CD14-positive monocyte (primary cell): ENCODE results near the gene TCEAL2. TPM values are rescaled to one million over a fixed set of nuclear protein-coding genes. Genes with fewer than 3 reads are reported as not detected.

Source experiments
- DNase-seq, 3 donors: peaks; one replicate each; pipeline ENCODE4 v3.0.0-alpha.2; 2011 to 2022
- H2AFZ ChIP-seq: 2 replicates; pipeline ENCODE4 v1.6.0; 2012; ENCODE audit warnings: mild to moderate bottlenecking, low read depth, low read length, inconsistent platforms; ENCODE audit not compliant: insufficient read depth, poor library complexity, severe bottlenecking
- H3K27ac ChIP-seq, 2 donors: 1 replicate in 1 of 2; 2 replicates in 1 of 2; pipeline ENCODE4 v1.5.1; 2012 to 2013; ENCODE audit warnings: low read length in 2 of 2, control low read depth in 1 of 2, inconsistent platforms in 1 of 2, low read depth in 1 of 2, mild to moderate bottlenecking in 1 of 2
- H3K27me3 ChIP-seq, 2 donors: one replicate each; pipeline versions ENCODE4 v1.6.0 to v1.6.1; 2011 to 2013; ENCODE audit warnings: low read length in 2 of 2; ENCODE audit not compliant: control insufficient read depth in 2 of 2, insufficient read depth in 2 of 2
- H3K36me3 ChIP-seq, 2 donors: replicated peaks in 1 of 2; 1 replicate in 1 of 2; 2 replicates in 1 of 2; pipeline versions ENCODE4 v1.5.1 to v1.6.1; 2012 to 2013; ENCODE audit warnings: low read length in 2 of 2, control low read depth in 1 of 2, inconsistent platforms in 1 of 2, mild to moderate bottlenecking in 1 of 2; ENCODE audit not compliant: insufficient read depth in 2 of 2, control insufficient read depth in 1 of 2
- H3K4me1 ChIP-seq, 2 donors: 1 replicate in 1 of 2; 2 replicates in 1 of 2; pipeline versions ENCODE4 v1.5.1 to v1.6.1; 2012 to 2013; ENCODE audit warnings: low read length in 2 of 2, control low read depth in 1 of 2, inconsistent platforms in 1 of 2, mild to moderate bottlenecking in 1 of 2, moderate library complexity in 1 of 2; ENCODE audit not compliant: insufficient read depth in 2 of 2, control insufficient read depth in 1 of 2
- H3K4me2 ChIP-seq: replicated peaks from 2 replicates; pipeline ENCODE3; 2012; ENCODE audit warnings: low read length, moderate library complexity, mild to moderate bottlenecking; ENCODE audit not compliant: poor library complexity, severe bottlenecking; ENCODE audit errors: extremely low read depth
- H3K4me3 ChIP-seq, 3 experiments: fragments of 200-600 bp in 1 of 3; sonication (generic) in 1 of 3; replicated peaks in 1 of 3; 1 replicate in 2 of 3; 2 replicates in 1 of 3; pipeline ENCODE4 v1.5.1; 2011 to 2013; ENCODE audit warnings: low read length in 3 of 3, mild to moderate bottlenecking in 3 of 3, control low read depth in 2 of 3, low read depth in 2 of 3, inconsistent platforms in 1 of 3, moderate library complexity in 1 of 3
- H3K79me2 ChIP-seq: 2 replicates; pipeline ENCODE4 v1.6.0; 2012; ENCODE audit warnings: mild to moderate bottlenecking, control low read depth, inconsistent platforms, low read length, moderate library complexity; ENCODE audit not compliant: insufficient read depth
- H3K9ac ChIP-seq: 2 replicates; pipeline ENCODE4 v1.6.0; 2017; ENCODE audit warnings: low read length, mild to moderate bottlenecking; ENCODE audit not compliant: insufficient read depth, poor library complexity, severe bottlenecking
- H3K9me3 ChIP-seq, 2 donors: replicated peaks in 1 of 2; 1 replicate in 1 of 2; 2 replicates in 1 of 2; pipeline versions ENCODE4 v1.5.1 to v1.6.1; 2012 to 2013; ENCODE audit warnings: low read length in 2 of 2, control low read depth in 1 of 2; ENCODE audit not compliant: control insufficient read depth in 1 of 2, insufficient read depth in 1 of 2
- H4K20me1 ChIP-seq: 2 replicates; pipeline ENCODE4 v1.6.0; 2012; ENCODE audit warnings: mild to moderate bottlenecking, low read length, control low read depth, moderate library complexity; ENCODE audit not compliant: insufficient read depth
- H3K27ac Mint-ChIP-seq, 7 donors: one replicate each; pipeline ENCODE4 v1.8.0; 2020; ENCODE audit warnings: mild to moderate bottlenecking in 7 of 7, mixed read lengths in 7 of 7, moderate library complexity in 6 of 7, inconsistent platforms in 2 of 7
- H3K27me3 Mint-ChIP-seq, 3 donors: one replicate each; pipeline ENCODE4 v1.8.0; 2021 to 2022; ENCODE audit warnings: low read depth in 3 of 3, mild to moderate bottlenecking in 3 of 3, mixed read lengths in 3 of 3, moderate library complexity in 3 of 3, inconsistent platforms in 1 of 3
- H3K36me3 Mint-ChIP-seq, 2 donors: one replicate each; pipeline ENCODE4 v1.8.0; 2020; ENCODE audit warnings: mixed read lengths in 2 of 2, inconsistent platforms in 1 of 2, mild to moderate bottlenecking in 1 of 2
- H3K4me1 Mint-ChIP-seq: one replicate; pipeline ENCODE4 v1.8.0; 2020; ENCODE audit warnings: mild to moderate bottlenecking, mixed read lengths
- H3K4me3 Mint-ChIP-seq, 2 donors: one replicate each; pipeline ENCODE4 v1.8.0; 2020; ENCODE audit warnings: mild to moderate bottlenecking in 2 of 2, mixed read lengths in 2 of 2, moderate library complexity in 1 of 2
- H3K9me3 Mint-ChIP-seq, 7 donors: one replicate each; pipeline ENCODE4 v1.8.0; 2020 to 2022; ENCODE audit warnings: mixed read lengths in 7 of 7, mild to moderate bottlenecking in 6 of 7, moderate library complexity in 6 of 7, inconsistent platforms in 2 of 7
- WGBS: methylation state at CpG from one replicate; pipeline ENCODE4 v1.1.5; 2013; ENCODE audit warnings: missing lambda C conversion rate; ENCODE audit not compliant: insufficient coverage; 5-methylcytosine and 5-hydroxymethylcytosine counted together
- intact Hi-C, 2 donors: fragments of 100-400 bp; cut with micrococcal nuclease; formaldehyde crosslinking; loops; one replicate each; pipeline versions ENCODE4 v1.15.0 to v1.15.1; 2023
- polyA plus RNA-seq, 3 donors: library from polyadenylated mRNA; depleted of rRNA in 1 of 3; unstranded in 2 of 3; stranded (reverse) in 1 of 3; fragments of 300-500 nt in 2 of 3; fragments of >200 nt in 1 of 3; fragmentation: Illumina TruSeq in 2 of 3; gene quantifications; 1 replicate in 2 of 3; 2 replicates in 1 of 3; pipeline ENCODE4 v1.2.3, GENCODE V29; 2012 to 2021
- TF ChIP-seq, protein P1 (sequence below): fragments of 200-600 bp; IDR thresholded peaks from one replicate; pipeline ENCODE4 v1.8.0; 2022; ENCODE audit warnings: antibody characterized with exemption, mild to moderate bottlenecking

The TCEAL2 gene
- polyA plus RNA-seq, 3 donors: not detected

- Mint-ChIP-seq H3K4me3 (peak within 1 kb of the TSS; percentile 74 to 93), H3K9me3 (peaks cover 0 to 12% (median 5%) of the 10 kb centered on the region in 7 donors), H3K4me1 (peaks cover 17% of the 10 kb centered on the region), H3K27me3 (peaks cover 19 to 31% (median 27%) of the 10 kb centered on the region in 3 donors), H3K36me3 (no peaks in the 10 kb centered on the region), H3K27ac (peak within 1 kb of the TSS in 1 of 7 donors; percentile 45)
- TF ChIP-seq, protein P1, sequence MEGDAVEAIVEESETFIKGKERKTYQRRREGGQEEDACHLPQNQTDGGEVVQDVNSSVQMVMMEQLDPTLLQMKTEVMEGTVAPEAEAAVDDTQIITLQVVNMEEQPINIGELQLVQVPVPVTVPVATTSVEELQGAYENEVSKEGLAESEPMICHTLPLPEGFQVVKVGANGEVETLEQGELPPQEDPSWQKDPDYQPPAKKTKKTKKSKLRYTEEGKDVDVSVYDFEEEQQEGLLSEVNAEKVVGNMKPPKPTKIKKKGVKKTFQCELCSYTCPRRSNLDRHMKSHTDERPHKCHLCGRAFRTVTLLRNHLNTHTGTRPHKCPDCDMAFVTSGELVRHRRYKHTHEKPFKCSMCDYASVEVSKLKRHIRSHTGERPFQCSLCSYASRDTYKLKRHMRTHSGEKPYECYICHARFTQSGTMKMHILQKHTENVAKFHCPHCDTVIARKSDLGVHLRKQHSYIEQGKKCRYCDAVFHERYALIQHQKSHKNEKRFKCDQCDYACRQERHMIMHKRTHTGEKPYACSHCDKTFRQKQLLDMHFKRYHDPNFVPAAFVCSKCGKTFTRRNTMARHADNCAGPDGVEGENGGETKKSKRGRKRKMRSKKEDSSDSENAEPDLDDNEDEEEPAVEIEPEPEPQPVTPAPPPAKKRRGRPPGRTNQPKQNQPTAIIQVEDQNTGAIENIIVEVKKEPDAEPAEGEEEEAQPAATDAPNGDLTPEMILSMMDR: no peak
- H3K27me3 ChIP-seq: peaks cover 10 to 17% of the 10 kb centered on the region in 2 donors
- intact Hi-C loops: no loop called here
- H3K79me2 ChIP-seq: no peaks in the 10 kb centered on the region
- peak within 1 kb of the TSS; percentile 70 for H3K4me2 ChIP-seq
- no peak within 1 kb of the TSS for H3K27ac ChIP-seq
- H3K36me3 ChIP-seq: no peaks in the 10 kb centered on the region
- 0% methylated on average over 3 of the region's 15 CpGs for WGBS
- peak; percentile 3 to 21 (median 11) for DNase-seq
- no peaks in the 10 kb centered on the region for H4K20me1 ChIP-seq
- H3K4me1 ChIP-seq: peaks cover 0 to 5% of the 10 kb centered on the region in 2 donors
- peak within 1 kb of the TSS; percentile 69 for H2AFZ ChIP-seq
- no peak within 1 kb of the TSS for H3K9ac ChIP-seq
- no peaks in the 10 kb centered on the region for H3K9me3 ChIP-seq
- H3K4me3 ChIP-seq: peak within 1 kb of the TSS; percentile 11 to 69 (median 29)
These were observed 30.3 kb downstream of the TCEAL2 start, which contains the start of gene BEX5 for GRCh38 chrX:102155806-102156179. Gene BEX5 (minus strand): TSS chrX:102155977. CDS start chrX:102154265, 1,712 bp downstream.

Other genes with a start within 250 kb of the TCEAL2 start
- 10 to 100 TPM in 1 of 3 donors, under 1 TPM in 2; 0.56 to 10.5 (median 0.65) TPM for gene ZMAT1, start 193.7 kb upstream of the TCEAL2 start, polyA plus RNA-seq
- not detected for gene TCEAL6, start 16.8 kb downstream of the TCEAL2 start, polyA plus RNA-seq
- under 1 TPM in 1 of 3 donors, not detected in 2; 0.24 TPM for gene BEX5, start 30.3 kb downstream of the TCEAL2 start, polyA plus RNA-seq
- not detected for gene TCP11X1, start 89.6 kb downstream of the TCEAL2 start, polyA plus RNA-seq
- gene NXF2, start 121.5 kb downstream of the TCEAL2 start, polyA plus RNA-seq: not detected